GM18508 (cell line): ENCODE measurements around the gene MICALL1.
"Not testable (repeated sequence)": the region's sequence is repeated elsewhere in the genome, so short reads cannot be mapped to it uniquely, and the experiment has no call there.

ENCODE experiments used
- ATAC-seq: cut with Tn5 transposase; IDR thresholded peaks from one replicate; pipeline ENCODE4 v1.9.1; 2021; ENCODE audit warnings: moderate number of reproducible peaks; ENCODE audit not compliant: insufficient read depth, unreplicated experiment

Gene MICALL1

GRCh38 chr22:37953437-37954179, 47.5 kb downstream of the MICALL1 start, which contains the start of the genes C22orf23 and POLR2F:
Gene C22orf23, minus strand, starts transcription at chr22:37953601. Its CDS starts 452 bp downstream, at chr22:37953149.
Gene POLR2F, plus strand, starts transcription at chr22:37953699. Its CDS starts 89 bp downstream, at chr22:37953788.
- ATAC-seq, result peak; percentile 62

- no peak for ATAC-seq
Observed at GRCh38 chr22:37954686-37955085, 48.6 kb downstream of the MICALL1 start.

GRCh38 chr22:37955825-37956397, 49.8 kb downstream of the MICALL1 start:
- ATAC-seq, result not testable (repeated sequence)

- no peak for ATAC-seq
Observed at GRCh38 chr22:37957232-37957631, 51.1 kb downstream of the MICALL1 start.

GRCh38 chr22:37959231-37959825, 53.2 kb downstream of the MICALL1 start:
- ATAC-seq, result no peak

GRCh38 chr22:37961062-37961461, 55.0 kb downstream of the MICALL1 start:
- no peak for ATAC-seq

- ATAC-seq, result no peak
Observed at GRCh38 chr22:37965940-37966664, 60.0 kb downstream of the MICALL1 start.

GRCh38 chr22:37967147-37967546, 61.0 kb downstream of the MICALL1 start:
- ATAC-seq, result no peak

- ATAC-seq, result no peak
Observed at GRCh38 chr22:37967637-37968451, 61.7 kb downstream of the MICALL1 start.

GRCh38 chr22:37968452-37969251, 62.6 kb downstream of the MICALL1 start:
- no peak for ATAC-seq

GRCh38 chr22:37970864-37971263, 64.8 kb downstream of the MICALL1 start:
- ATAC-seq, result no peak

- ATAC-seq, result no peak
Observed at GRCh38 chr22:37971475-37972434, 65.7 kb downstream of the MICALL1 start.

GRCh38 chr22:37972527-37972926, 66.4 kb downstream of the MICALL1 start:
- no peak for ATAC-seq

- no peak for ATAC-seq
Observed at GRCh38 chr22:37973271-37974170, 67.4 kb downstream of the MICALL1 start.

- ATAC-seq, result no peak
Observed at GRCh38 chr22:37975153-37975552, 69.1 kb downstream of the MICALL1 start.

- ATAC-seq, result not testable (repeated sequence)
Observed at GRCh38 chr22:37976022-37976421, 69.9 kb downstream of the MICALL1 start.

GRCh38 chr22:37976547-37976946, 70.5 kb downstream of the MICALL1 start:
- ATAC-seq, result no peak
